Cerebellar cortex (tissue), 1 donor: ENCODE measurements around the gene PHACTR2.
"Not testable (repeated sequence)": the region's sequence is repeated elsewhere in the genome, so short reads cannot be mapped to it uniquely, and the experiment has no call there.

Experiments
- DNase-seq: peaks from one replicate; pipeline ENCODE4 v3.0.0-alpha.2; 2015; ENCODE audit warnings: low spot score

The PHACTR2 gene

GRCh38 chr6:143766185-143766553 is 88.4 kb downstream of the PHACTR2 start:
- DNase-seq: no peak

DNA sequence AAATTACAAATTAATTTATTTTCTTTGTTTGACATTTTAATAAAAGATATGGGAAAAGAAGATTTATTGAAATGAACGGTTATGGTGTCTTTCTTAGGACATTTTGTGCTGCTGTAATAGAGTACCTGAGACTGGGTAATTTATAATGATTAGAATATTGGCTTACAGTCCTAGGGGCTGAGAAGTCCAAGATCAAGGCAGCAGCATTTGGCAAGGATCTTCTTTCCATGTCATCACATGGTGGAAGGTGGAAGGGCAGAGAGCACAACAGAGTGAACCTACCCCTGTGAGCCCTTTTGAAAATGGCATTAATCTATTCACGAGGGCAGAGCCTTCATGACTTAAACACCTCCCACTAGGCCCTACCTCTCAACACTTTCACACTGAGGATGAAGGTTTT is 89.7 kb downstream of the PHACTR2 start:
- no peak for DNase-seq

DNA sequence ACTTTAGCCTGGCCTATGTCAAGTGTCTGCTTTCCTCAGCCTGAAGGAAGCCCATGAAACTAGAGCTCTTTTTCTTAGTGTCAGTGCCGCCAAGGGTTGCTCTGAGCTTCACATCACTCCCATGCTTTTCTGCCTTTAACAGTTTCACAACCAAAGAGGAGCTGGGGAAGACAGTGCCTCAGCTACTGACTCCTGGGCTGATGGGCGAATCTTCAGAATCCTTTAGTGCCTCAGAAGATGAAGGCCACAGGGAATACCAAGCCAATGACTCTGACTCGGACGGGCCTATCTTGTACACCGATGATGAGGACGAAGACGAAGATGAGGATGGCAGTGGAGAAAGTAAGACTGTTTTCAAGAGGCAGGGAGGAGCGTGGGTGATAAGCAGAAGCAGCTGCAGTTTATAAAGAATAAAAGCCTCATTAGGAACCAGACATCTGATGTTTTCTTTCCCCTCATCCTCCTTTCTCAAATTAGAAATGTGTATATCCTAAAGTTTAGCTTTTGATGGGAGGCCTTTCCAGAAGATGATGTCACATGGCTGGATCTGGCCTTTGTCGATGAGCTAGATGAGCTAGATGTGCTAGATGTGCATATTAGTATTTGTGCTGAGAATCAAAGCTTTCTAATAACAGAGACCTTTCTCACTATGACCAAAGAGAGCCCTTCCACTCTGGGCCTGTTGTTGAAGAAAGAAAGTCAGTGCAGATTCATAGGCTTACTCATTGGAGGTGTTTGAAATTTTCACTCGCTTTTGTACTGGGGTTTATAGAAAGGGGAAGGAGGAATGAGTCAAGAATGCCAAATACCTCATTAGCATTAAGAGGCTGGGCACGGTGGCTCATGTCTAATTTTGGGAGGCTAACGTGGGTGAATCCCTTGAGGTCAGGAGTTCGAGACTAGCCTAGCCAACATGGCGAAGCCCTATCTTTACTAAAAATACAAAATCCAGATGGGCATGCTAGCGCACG is 94.6 kb downstream of the PHACTR2 start:
- no peak for DNase-seq

DNA sequence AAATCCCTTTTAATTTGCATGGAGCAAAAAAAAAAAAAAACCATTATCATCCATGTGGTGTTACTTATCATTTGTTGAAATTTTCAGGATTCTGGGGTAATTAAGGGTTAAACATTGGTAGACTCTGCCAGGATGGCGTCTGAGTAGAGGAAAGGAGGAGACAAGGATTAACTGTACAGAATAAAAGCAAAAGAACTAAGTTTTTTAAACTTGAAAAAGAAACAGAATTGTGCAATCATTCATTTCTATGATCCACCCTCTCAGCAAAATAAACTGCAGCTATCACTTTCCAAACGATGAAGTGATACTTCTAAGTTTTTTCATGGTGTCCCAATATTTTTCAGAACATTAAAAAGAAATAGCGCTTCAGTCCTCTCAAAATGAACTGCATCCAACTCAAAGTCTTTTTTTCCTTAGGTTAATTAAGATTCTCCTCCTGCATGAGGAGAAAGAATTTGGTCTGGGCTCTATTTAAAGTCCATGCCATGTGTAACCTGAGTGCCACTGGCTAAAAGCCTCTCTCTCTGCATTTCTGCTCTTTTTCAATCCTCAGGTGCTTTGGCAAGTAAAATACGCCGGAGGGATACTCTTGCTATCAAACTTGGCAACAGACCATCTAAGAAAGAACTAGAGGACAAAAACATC is 95.9 kb downstream of the PHACTR2 start:
- no peak for DNase-seq

DNA sequence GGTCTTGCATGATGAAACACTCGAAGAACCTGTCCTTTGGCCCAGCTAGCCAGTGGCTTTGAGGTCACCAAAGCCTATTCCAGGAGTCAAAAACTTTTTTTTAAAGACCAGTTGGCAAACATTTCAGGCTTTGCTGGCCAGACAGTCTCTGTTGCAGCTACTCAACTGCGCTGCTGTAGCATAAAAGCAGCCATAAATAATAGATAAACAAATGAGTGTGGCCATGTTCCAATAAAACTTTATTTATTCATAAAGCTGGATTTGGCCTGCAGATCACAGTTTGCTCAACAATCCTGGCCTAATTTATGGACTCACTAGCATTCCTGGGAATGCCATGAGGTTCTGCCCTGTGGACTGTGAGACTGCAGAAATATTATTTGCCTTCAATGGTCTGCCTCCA is 96.6 kb downstream of the PHACTR2 start:
- DNase-seq: no peak

DNA sequence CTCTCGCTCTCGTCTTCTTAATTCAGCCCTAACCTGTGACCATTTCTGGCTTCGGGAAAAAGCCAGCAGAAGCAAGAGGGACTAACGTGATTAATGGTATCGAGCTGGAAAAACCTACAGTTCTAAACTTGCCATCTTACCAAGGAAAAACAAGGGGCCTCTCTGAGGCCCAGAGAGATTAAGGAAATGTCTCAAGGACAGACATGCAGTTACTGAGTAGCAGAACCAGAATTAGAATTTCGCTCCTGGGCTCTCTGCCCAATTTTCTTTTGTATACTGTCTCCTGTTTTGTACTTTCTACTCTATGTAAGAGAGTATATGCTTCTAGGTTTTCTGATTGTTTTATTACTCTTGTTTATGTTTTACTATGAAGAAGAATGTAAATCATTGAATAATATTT is 97.6 kb downstream of the PHACTR2 start:
- no peak for DNase-seq

DNA sequence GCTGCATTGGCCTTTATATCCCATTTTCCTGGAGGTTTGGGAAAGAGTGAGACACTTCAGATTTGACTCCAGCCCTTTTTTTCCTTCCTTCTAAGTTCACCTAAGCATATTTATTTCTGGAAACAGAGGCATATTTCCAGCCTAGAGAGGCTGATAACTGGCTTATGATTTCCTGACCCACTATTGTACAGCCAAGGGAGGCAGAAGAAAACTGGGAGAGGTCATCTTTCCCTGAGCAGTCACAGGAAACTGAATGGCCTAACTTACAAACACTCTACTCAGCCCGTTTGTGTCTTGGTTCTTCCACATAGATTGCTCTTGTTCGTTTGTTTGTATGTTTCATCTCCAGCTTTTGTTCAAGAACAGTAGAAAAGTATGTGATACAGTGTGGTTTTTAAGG is 101.2 kb downstream of the PHACTR2 start:
- no peak for DNase-seq

DNA sequence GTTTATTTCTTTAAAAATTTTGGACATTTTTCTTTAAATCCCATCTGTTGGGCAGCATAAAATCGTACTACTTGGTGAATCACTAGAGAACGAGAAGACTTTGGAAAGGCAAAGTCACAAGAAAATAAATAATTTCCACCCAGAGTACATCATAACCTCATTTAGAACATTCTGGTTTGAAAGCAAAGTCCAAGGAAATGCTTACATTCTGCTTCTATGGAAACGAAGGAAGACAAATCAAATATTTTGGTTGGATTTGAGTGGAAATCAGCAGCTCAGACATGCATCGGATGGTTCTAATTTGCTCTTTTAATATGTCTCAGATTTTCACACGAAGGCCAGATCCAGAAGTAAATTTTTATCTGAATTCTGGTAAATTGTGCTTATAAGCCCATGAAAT is 104.7 kb downstream of the PHACTR2 start:
- no peak for DNase-seq

DNA sequence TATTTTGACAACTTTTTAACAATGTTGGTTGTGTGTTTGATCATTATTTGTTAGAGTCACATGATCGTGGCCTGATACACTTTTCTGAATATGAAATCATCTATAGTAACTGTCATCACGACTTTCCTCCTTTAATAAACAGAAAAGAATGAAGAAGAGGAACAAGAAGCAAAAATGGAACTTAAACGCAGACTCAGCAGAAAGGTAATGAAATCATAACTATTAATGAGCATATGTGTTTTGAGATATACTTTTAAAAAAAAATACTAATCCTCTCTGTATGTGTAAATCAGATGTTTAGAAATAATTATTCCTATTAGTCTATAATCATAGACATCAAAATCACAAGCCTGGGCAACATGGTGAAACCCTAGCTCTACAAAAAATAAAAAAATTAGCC is 105.3 kb downstream of the PHACTR2 start:
- no peak for DNase-seq

- DNase-seq: no peak
Observed at GRCh38 chr6:143784316-143784715, 106.6 kb downstream of the PHACTR2 start.

GRCh38 chr6:143786371-143786770 is 108.6 kb downstream of the PHACTR2 start:
- not testable (repeated sequence) for DNase-seq

DNA sequence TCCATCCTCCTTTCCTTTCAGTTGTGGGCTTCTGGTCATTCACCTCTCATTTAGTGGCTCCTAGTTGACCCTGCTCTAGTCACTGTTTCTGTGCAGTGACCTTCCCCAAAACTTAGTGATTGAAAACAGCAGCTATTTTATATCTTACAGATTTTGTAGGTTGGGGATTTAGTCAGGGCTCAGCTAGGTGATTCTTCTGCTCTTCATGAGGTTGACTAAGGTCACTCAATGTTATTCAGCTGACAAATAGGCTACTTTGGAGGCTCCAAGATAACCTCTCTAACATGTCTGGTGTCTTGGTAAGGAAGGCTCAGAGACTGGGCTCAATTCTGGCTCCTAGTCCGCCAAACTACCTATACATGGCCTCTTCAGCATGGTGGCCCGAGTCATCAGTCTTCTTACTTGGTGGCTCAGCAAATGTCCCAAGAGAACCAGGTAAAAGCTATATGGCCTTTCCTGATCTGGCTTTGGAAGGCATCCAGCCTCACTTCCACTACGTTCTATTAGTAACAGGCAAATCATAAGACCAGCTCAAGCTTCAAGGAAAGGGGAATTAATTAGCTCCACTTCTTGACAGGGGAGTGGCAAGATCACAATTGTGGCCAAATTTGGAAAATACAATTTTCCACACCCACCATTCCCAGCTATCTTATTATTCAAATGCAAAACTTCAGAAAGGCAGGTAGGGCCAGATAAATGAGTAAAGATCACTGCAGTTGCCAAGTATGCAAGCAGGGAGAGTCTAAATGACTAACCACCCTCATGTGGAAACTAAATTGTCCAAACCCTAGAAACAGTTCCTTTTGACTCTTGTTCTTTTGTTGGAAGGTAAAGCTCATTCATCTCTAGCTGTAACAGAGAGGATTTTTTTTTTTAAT is 114.9 kb downstream of the PHACTR2 start:
- DNase-seq: no peak

DNA sequence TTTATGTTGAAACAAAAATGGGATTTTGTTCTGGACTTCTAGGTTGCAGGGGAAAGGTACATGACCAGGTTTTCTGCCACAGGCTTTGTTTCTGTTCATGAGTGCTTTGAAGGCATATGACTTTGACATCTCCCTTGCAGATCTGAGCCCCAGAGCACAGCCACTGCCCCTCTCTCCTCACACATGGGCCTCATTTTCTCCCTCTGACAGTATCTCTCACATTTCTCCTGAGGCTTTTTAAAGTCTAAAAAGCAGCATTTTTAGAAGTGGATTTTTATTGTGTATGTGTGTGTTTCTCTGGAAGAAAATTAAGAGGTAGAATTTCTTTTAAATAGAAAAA is 115.5 kb downstream of the PHACTR2 start:
- no peak for DNase-seq

DNA sequence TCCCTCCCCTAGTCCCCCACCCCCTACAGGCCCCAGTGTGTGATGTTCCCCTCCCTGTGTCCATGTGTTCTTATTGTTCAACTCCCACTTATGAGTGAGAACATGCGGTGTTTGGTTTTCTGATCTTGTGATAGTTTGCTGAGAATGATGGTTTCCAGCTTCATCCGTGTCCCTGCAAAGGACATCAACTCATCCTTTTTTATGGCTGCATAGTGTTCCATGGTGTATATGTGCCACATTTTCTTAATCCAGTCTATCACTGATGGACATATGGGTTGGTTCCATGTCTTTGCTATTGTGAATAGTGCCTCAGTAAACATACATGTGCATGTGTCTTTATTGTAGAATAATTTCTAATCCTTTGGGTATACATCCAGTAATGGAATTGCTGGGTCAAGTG is 118.8 kb downstream of the PHACTR2 start:
- not testable (repeated sequence) for DNase-seq

DNA sequence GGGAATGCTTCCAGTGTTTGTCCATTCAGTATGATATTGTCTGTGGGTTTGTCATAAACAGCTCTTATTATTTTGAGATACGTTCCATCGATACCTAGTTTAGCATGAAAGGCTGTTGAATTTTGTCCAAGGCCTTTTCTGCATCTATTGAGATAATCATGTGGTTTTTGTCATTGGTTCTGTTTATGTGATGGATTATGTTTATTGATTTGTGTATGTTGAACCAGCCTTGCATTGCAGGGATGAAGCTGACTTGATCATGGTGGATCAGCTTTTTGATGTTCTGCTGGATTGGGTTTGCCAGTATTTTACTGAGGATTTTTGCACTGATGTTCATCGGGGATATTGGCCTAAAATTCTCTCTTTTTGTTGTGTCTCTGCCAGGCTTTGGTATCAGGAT is 120.7 kb downstream of the PHACTR2 start:
- not testable (repeated sequence) for DNase-seq

DNA sequence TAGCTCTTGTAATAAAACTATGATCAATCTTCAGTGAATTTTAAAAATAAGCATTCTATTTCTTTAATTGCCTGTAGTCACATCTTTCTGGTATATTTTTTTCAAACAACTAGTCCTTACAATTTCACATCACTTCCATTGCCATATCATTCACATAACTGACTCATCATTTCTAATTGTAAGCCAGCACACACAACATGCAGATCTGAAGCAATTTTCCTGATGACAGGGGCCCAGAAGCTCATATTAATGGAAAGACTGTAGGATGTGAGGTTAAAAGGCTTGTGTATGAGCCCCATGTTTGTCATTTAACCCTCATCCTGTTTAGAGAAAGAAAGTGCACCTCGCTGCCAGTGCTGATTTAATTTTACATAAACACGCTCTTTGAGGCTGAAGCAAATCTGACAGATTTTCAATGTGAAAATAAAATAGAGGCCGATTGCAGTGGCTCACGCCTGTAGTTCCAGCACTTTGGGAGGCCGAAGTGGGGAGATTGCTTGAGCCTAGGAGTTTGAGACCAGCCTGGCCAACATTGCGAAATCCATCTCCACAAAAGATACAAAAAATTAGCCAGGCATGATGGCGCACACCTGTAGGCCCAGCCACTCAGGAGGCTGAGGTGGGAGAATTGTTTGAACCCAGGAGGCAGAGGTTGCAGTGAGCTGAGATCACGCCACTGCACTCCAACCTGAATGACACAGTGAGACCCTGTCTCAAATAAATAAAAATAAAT is 125.2 kb downstream of the PHACTR2 start:
- DNase-seq: no peak

DNA sequence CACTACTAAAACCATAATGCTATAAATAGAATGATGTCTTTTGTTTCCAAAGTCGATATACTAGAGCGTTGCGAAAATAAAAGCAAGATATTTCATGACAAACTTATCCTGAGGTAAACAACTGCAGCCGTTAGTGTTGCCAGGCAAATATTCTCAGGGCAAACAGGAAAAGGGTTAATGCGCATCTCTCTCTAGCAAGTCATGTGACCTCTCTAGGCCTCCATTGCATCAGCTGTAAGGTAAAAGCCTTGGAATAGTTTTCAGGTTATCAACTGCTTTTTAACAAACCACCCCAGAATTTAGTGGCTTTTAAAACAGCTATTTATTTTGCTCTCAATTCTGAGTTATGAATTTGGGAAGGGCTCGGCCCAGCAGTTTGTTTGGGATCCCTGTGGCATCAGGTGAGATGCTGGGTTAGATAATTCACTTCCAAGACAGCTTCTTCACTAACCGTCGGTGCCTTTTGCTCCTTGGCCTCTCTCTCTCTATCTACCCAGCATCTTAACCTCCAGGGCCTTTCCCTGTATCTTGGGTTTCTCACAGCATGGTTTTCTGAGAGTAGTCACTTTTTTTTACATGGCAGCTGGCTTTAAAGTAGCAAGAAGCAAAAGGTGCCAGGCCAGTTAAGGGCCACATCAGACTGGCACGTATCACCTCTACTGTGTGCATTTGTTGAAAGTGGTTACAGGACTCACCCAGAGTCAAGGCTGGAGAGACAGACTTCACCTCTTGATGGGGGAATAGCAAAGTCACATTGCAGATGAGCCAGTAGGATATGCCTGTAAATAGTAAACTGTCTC is 126.2 kb downstream of the PHACTR2 start:
- DNase-seq: no peak

DNA sequence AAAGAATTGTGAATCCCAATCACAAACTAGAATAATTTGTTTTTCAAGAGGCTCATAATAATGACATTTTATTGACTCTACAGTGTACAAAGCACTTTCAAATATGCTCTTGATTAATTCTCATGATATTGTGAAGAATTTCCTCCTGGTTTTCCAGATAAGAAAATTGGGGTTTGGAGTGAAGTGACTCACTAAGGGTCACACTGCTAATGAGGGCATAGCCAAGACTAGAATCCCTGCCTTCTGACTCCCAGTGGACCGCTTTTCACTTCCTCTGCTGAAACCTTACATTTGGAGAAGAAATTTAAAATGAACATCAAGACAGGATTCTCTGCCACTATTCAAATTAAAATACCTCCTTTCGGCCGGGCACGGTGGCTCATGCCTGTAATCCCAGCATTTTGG is 127.1 kb downstream of the PHACTR2 start:
- no peak for DNase-seq

DNA sequence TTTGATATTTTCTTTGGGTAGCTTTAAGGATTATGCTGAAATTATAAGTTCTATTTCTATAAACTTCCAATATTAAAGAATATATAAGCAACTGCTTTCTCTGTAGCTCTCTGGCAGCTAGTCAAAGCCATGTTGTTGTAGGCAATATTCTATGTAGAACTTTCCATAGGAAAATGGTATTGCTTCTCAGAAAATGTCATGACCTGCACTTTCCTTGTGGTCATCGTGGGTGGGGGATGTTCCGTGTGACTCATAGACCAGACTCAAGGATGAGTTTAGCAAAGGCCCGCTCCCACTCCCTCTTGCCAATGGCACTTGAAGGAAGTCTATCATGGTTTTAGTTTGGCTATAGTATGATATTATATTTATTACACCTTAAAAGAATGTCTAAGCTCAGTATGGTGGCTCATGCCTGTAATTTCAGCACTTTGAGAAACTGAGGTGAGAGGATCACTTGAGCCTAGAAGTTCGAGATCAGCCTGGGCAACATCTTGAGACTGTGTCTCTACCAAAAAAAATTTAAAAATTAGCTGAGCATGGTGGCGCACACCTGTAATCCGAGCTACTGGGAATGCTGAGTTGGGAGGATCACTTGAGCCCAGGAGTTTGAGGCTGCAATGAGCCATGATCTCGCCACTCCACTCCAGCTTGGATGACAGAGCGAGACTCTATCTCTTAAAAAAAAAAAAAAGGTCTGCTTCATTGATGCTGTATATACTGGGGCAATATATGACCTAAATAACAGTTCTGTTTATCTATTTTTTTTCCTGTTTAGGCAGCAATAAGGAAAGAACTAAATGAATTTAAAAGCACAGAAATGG is 128.7 kb downstream of the PHACTR2 start:
- no peak for DNase-seq

GRCh38 chr6:143807103-143807772 is 129.5 kb downstream of the PHACTR2 start:
- no peak for DNase-seq
